Measurements from ENCODE around the gene RRP12.

The RRP12 gene

GRCh38 chr10:97323501-97323900, 77.6 kb downstream of the RRP12 start:
- Histone ChIP-seq H3K4me2 (ENCODE audit: low read length, poor library complexity, severe bottlenecking) (no peak overlapping the region), H2AK5ac (ENCODE audit: low read length, severe bottlenecking) (no peak overlapping the region), H3K27ac (ENCODE audit: low read length, poor library complexity, severe bottlenecking) (no peak overlapping the region), H2BK5ac (ENCODE audit: low read depth, low read length, poor library complexity, severe bottlenecking) (no peak overlapping the region), H2BK15ac (ENCODE audit: low read depth, poor library complexity, severe bottlenecking) (no peak overlapping the region), H3K23ac (ENCODE audit: low read length in 2 of 2) (no peak overlapping the region), H3K4me1 (ENCODE audit: control insufficient read depth, insufficient read depth, low read depth, low read length) (peaks cover 20% of the 10 kb centered on the region), H3K18ac (ENCODE audit: low read depth in 1 of 2, low read length in 2 of 2) (no peak overlapping the region), H3K9ac (ENCODE audit: low read length) (no peak overlapping the region), H3K14ac (ENCODE audit: low read length in 2 of 2) (no peak overlapping the region), H2BK120ac (ENCODE audit: low read depth, low read length) (no peak overlapping the region), H2AFZ (ENCODE audit: low read depth, low read length) (no peak overlapping the region), H4K91ac (ENCODE audit: low read length) (no peak overlapping the region), H3K4me3 (ENCODE audit: insufficient read depth in 1 of 2, low read depth in 1 of 2, low read length in 2 of 2) (no peak overlapping the region), H3K36me3 (ENCODE audit: control insufficient read depth in 1 of 2, insufficient read depth in 2 of 2, low read depth in 1 of 2, low read length in 2 of 2) (peaks cover 0 to 6% of the 10 kb centered on the region in 2 experiments), H4K8ac (ENCODE audit: low read length) (no peak overlapping the region), H2BK12ac (ENCODE audit: low read length in 2 of 2) (no peak overlapping the region), H3K27me3 (ENCODE audit: control insufficient read depth in 1 of 2, insufficient read depth in 1 of 2, low read length in 2 of 2) (peaks cover 0 to 38% of the 10 kb centered on the region in 2 experiments), H3K79me1 (replicated peaks; ENCODE audit: low read length, poor library complexity, severe bottlenecking) (no peaks in the 10 kb centered on the region), H3K4ac (ENCODE audit: low read depth in 1 of 2, low read length in 2 of 2) (no peak overlapping the region), H3K9me3 (ENCODE audit: control insufficient read depth, low read length) (no peaks in the 10 kb centered on the region)
- WGBS, result 74% methylated on average over 3 of the region's 4 CpGs
- no peak for DNase-seq

DNA sequence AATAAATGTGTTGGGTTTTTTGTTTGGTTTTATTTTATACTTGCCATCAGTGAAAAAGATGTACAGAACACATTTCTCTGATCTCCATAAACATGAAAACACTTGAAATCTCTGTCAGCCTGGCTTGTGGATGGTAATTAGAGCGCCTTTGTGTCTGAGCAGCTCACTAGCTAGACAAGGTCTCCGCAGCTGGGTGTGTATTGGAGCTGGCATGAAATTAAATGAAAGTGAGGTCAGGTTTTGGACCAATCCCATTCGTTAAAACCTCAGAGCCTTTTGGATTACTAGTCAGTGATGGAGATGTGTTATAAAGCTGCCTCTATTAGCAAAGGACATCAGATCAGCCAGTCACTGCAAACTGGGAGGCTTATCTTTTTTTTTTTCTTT, 79.3 kb downstream of the RRP12 start:
- no peak overlapping the region for H3K4me3 ChIP-seq (ENCODE audit: insufficient read depth in 1 of 2, low read depth in 1 of 2, low read length in 2 of 2)
- no peaks in the 10 kb centered on the region for H3K36me3 ChIP-seq (ENCODE audit: control insufficient read depth in 1 of 2, insufficient read depth in 2 of 2, low read depth in 1 of 2, low read length in 2 of 2)
- no peak overlapping the region for H3K14ac ChIP-seq (ENCODE audit: low read length in 2 of 2)
- H2BK120ac ChIP-seq (ENCODE audit: low read depth, low read length), result no peak overlapping the region
- no peak overlapping the region for H3K18ac ChIP-seq (ENCODE audit: low read depth in 1 of 2, low read length in 2 of 2)
- no peak overlapping the region for H3K27ac ChIP-seq (ENCODE audit: low read length, poor library complexity, severe bottlenecking)
- no peak overlapping the region for H3K4ac ChIP-seq (ENCODE audit: low read depth in 1 of 2, low read length in 2 of 2)
- peak overlapping the region; percentile 98 for H3K9ac ChIP-seq (ENCODE audit: low read length)
- H4K91ac ChIP-seq (ENCODE audit: low read length), result no peak overlapping the region
- no peak overlapping the region for H3K23ac ChIP-seq (ENCODE audit: low read length in 2 of 2)
- no peak overlapping the region for H2BK5ac ChIP-seq (ENCODE audit: low read depth, low read length, poor library complexity, severe bottlenecking)
- DNase-seq, result no peak
- H3K9me3 ChIP-seq (ENCODE audit: control insufficient read depth, low read length), result no peaks in the 10 kb centered on the region
- no peak overlapping the region for H2BK15ac ChIP-seq (ENCODE audit: low read depth, poor library complexity, severe bottlenecking)
- H3K79me1 ChIP-seq (replicated peaks; ENCODE audit: low read length, poor library complexity, severe bottlenecking), result no peaks in the 10 kb centered on the region
- H3K4me2 ChIP-seq (ENCODE audit: low read length, poor library complexity, severe bottlenecking), result no peak overlapping the region
- H4K8ac ChIP-seq (ENCODE audit: low read length), result no peak overlapping the region
- peaks cover 0 to 45% of the 10 kb centered on the region in 2 experiments for H3K27me3 ChIP-seq (ENCODE audit: control insufficient read depth in 1 of 2, insufficient read depth in 1 of 2, low read length in 2 of 2)
- H2AK5ac ChIP-seq (ENCODE audit: low read length, severe bottlenecking), result no peak overlapping the region
- WGBS, result 64% methylated on average over 2 of the region's 3 CpGs
- H2BK12ac ChIP-seq (ENCODE audit: low read length in 2 of 2), result no peak overlapping the region
- H2AFZ ChIP-seq (ENCODE audit: low read depth, low read length), result no peak overlapping the region
- peaks cover 22% of the 10 kb centered on the region for H3K4me1 ChIP-seq (ENCODE audit: control insufficient read depth, insufficient read depth, low read depth, low read length)

GRCh38 chr10:97321032-97321803, 79.9 kb downstream of the RRP12 start:
- H3K4me3 ChIP-seq (ENCODE audit: insufficient read depth in 1 of 2, low read depth in 1 of 2, low read length in 2 of 2), result peak overlapping the region in 1 of 2 experiments; percentile 79
- H3K4me1 ChIP-seq (ENCODE audit: control insufficient read depth, insufficient read depth, low read depth, low read length), result peaks cover 22% of the 10 kb centered on the region
- no peak overlapping the region for H2BK120ac ChIP-seq (ENCODE audit: low read depth, low read length)
- peaks cover 0 to 45% of the 10 kb centered on the region in 2 experiments for H3K27me3 ChIP-seq (ENCODE audit: control insufficient read depth in 1 of 2, insufficient read depth in 1 of 2, low read length in 2 of 2)
- H3K9ac ChIP-seq (ENCODE audit: low read length), result peak overlapping the region; percentile 98
- H2AFZ ChIP-seq (ENCODE audit: low read depth, low read length), result no peak overlapping the region
- H3K79me1 ChIP-seq (replicated peaks; ENCODE audit: low read length, poor library complexity, severe bottlenecking), result no peaks in the 10 kb centered on the region
- H2AK5ac ChIP-seq (ENCODE audit: low read length, severe bottlenecking), result no peak overlapping the region
- DNase-seq, result no peak
- no peak overlapping the region for H3K4ac ChIP-seq (ENCODE audit: low read depth in 1 of 2, low read length in 2 of 2)
- peak overlapping the region; percentile 87 for H4K8ac ChIP-seq (ENCODE audit: low read length)
- no peak overlapping the region for H3K14ac ChIP-seq (ENCODE audit: low read length in 2 of 2)
- H2BK5ac ChIP-seq (ENCODE audit: low read depth, low read length, poor library complexity, severe bottlenecking), result no peak overlapping the region
- no peaks in the 10 kb centered on the region for H3K36me3 ChIP-seq (ENCODE audit: control insufficient read depth in 1 of 2, insufficient read depth in 2 of 2, low read depth in 1 of 2, low read length in 2 of 2)
- no peak overlapping the region for H3K18ac ChIP-seq (ENCODE audit: low read depth in 1 of 2, low read length in 2 of 2)
- H4K91ac ChIP-seq (ENCODE audit: low read length), result no peak overlapping the region
- 20% methylated on average over 38 of the region's 38 CpGs for WGBS
- no peak overlapping the region for H3K23ac ChIP-seq (ENCODE audit: low read length in 2 of 2)
- no peaks in the 10 kb centered on the region for H3K9me3 ChIP-seq (ENCODE audit: control insufficient read depth, low read length)
- H2BK15ac ChIP-seq (ENCODE audit: low read depth, poor library complexity, severe bottlenecking), result peak overlapping the region; percentile 48
- no peak overlapping the region for H2BK12ac ChIP-seq (ENCODE audit: low read length in 2 of 2)
- H3K27ac ChIP-seq (ENCODE audit: low read length, poor library complexity, severe bottlenecking), result no peak overlapping the region
- no peak overlapping the region for H3K4me2 ChIP-seq (ENCODE audit: low read length, poor library complexity, severe bottlenecking)

DNA sequence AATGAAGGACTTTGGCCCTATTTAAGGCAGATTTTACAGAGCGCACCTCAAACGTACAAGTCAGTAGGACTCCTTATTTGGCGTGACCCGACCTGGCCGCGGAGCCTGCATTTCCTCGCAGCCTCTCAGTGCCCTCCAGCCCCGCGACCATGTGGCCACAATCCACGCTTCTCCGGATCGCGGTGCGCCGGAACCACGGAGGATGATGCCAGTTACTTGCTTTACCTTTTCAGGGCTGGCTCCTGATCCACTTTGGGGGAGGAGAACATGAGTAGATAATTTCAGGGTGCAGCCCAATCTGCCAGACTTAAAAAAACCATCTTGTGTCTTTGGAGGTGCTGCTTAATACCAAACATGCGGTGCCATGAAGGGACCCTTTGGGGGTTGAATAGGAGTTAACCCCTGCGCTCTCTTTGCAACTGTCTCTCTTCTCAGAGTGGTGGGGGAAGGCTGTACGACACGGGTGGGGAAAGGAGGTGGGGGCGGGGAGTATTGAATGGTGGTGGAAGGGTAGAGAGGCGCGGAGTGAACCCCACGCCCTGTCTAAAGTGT, 80.6 kb downstream of the RRP12 start:
- H3K36me3 ChIP-seq (ENCODE audit: control insufficient read depth in 1 of 2, insufficient read depth in 2 of 2, low read depth in 1 of 2, low read length in 2 of 2), result no peaks in the 10 kb centered on the region
- peak overlapping the region; percentile 98 for H3K4me2 ChIP-seq (ENCODE audit: low read length, poor library complexity, severe bottlenecking)
- no peak for DNase-seq
- H3K18ac ChIP-seq (ENCODE audit: low read depth in 1 of 2, low read length in 2 of 2), result peak overlapping the region in 1 of 2 experiments; percentile 23
- H2AK5ac ChIP-seq (ENCODE audit: low read length, severe bottlenecking), result no peak overlapping the region
- H3K4me3 ChIP-seq (ENCODE audit: insufficient read depth in 1 of 2, low read depth in 1 of 2, low read length in 2 of 2), result peak overlapping the region; percentile 23 to 79
- peak overlapping the region in 1 of 2 experiments; percentile 63 for H3K23ac ChIP-seq (ENCODE audit: low read length in 2 of 2)
- H3K4me1 ChIP-seq (ENCODE audit: control insufficient read depth, insufficient read depth, low read depth, low read length), result peaks cover 22% of the 10 kb centered on the region
- WGBS, result 18% methylated on average over 22 of the region's 24 CpGs
- no peaks in the 10 kb centered on the region for H3K79me1 ChIP-seq (replicated peaks; ENCODE audit: low read length, poor library complexity, severe bottlenecking)
- no peak overlapping the region for H3K27ac ChIP-seq (ENCODE audit: low read length, poor library complexity, severe bottlenecking)
- peaks cover 0 to 45% of the 10 kb centered on the region in 2 experiments for H3K27me3 ChIP-seq (ENCODE audit: control insufficient read depth in 1 of 2, insufficient read depth in 1 of 2, low read length in 2 of 2)
- peak overlapping the region; percentile 72 for H4K91ac ChIP-seq (ENCODE audit: low read length)
- H3K14ac ChIP-seq (ENCODE audit: low read length in 2 of 2), result no peak overlapping the region
- H2BK12ac ChIP-seq (ENCODE audit: low read length in 2 of 2), result no peak overlapping the region
- no peak overlapping the region for H3K4ac ChIP-seq (ENCODE audit: low read depth in 1 of 2, low read length in 2 of 2)
- no peak overlapping the region for H2BK15ac ChIP-seq (ENCODE audit: low read depth, poor library complexity, severe bottlenecking)
- H2BK120ac ChIP-seq (ENCODE audit: low read depth, low read length), result peak overlapping the region; percentile 27
- H2BK5ac ChIP-seq (ENCODE audit: low read depth, low read length, poor library complexity, severe bottlenecking), result no peak overlapping the region
- H2AFZ ChIP-seq (ENCODE audit: low read depth, low read length), result no peak overlapping the region
- H4K8ac ChIP-seq (ENCODE audit: low read length), result peak overlapping the region; percentile 80
- H3K9me3 ChIP-seq (ENCODE audit: control insufficient read depth, low read length), result no peaks in the 10 kb centered on the region
- peak overlapping the region; percentile 98 for H3K9ac ChIP-seq (ENCODE audit: low read length)

All from mesenchymal stem cell (in vitro differentiated cells and primary cell).